Activated T-cell treated with anti-CD3 and anti-CD28 coated beads, Interleukin-2, amount 50 U/mL, for 4 hours (primary cell): ENCODE measurements around the gene PRAMEF1. TPM values are rescaled to one million over a fixed set of nuclear protein-coding genes. Genes with fewer than 3 reads are reported as not detected.
"Not testable (repeated sequence)": the region's sequence is repeated elsewhere in the genome, so short reads cannot be mapped to it uniquely, and the experiment has no call there.

ENCODE experiments used
- ATAC-seq, 2 donors: fragments of 200-7000 bp; cut with Tn5 transposase; one replicate each; pipeline ENCODE4 v1.10.0; 2021
- DNase-seq: peaks from one replicate; pipeline ENCODE4 v3.0.0-alpha.2; 2020
- H3K27me3 Mint-ChIP-seq: one replicate; pipeline ENCODE4 v1.8.0; 2021; ENCODE audit warnings: low read depth, mixed read lengths
- H3K36me3 Mint-ChIP-seq: one replicate; pipeline ENCODE4 v1.8.0; 2022; ENCODE audit warnings: mixed read lengths; ENCODE audit not compliant: insufficient read depth
- H3K4me1 Mint-ChIP-seq: one replicate; pipeline ENCODE4 v1.8.0; 2021; ENCODE audit warnings: low read depth, mixed read lengths
- H3K4me3 Mint-ChIP-seq: one replicate; pipeline ENCODE4 v1.8.0; 2021; ENCODE audit warnings: mild to moderate bottlenecking, moderate library complexity, mixed read lengths
- H3K9me3 Mint-ChIP-seq: one replicate; pipeline ENCODE4 v1.8.0; 2021; ENCODE audit warnings: mixed read lengths
- total RNA-seq, 3 donors: library from RNA; stranded (reverse); gene quantifications; one replicate each; pipeline ENCODE4 v1.2.1, GENCODE V29; 2021

Gene PRAMEF1, protein sequence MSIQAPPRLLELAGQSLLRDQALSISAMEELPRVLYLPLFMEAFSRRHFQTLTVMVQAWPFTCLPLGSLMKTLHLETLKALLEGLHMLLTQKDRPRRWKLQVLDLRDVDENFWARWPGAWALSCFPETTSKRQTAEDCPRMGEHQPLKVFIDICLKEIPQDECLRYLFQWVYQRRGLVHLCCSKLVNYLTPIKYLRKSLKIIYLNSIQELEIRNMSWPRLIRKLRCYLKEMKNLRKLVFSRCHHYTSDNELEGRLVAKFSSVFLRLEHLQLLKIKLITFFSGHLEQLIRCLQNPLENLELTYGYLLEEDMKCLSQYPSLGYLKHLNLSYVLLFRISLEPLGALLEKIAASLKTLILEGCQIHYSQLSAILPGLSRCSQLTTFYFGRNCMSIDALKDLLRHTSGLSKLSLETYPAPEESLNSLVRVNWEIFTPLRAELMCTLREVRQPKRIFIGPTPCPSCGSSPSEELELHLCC
- total RNA-seq: not detected

DNA sequence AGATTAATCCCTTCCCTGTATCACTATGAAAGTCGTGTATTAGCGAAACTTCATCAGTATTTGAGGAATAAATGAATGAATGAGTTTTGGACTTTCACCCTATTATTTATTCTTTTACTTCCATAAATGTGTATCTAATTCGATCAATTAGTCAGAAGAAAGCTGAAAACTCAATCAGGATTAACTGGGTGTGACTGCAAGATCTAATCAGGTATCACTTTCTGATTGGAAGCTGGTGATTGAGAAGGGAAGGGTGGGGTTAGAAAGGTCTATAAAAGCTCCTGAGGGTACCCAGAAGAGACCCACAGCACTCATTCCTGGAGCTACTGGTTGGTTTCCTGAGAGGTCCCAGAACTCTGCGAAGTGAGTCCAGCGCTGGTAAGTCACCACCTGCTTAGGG, at the start of gene PRAMEF1:
TSS of gene PRAMEF1 (plus strand) at position 301 of the 400 bp plus-strand sequence. CDS start 1,831 bp downstream, outside the sequence.
- H3K4me1 Mint-ChIP-seq, H3K9me3 Mint-ChIP-seq, H3K27me3 Mint-ChIP-seq, ATAC-seq, H3K36me3 Mint-ChIP-seq, DNase-seq, H3K4me3 Mint-ChIP-seq: not testable (repeated sequence)

GRCh38 chr1:12741946-12742345, 49.3 kb upstream of the PRAMEF1 start:
- Mint-ChIP-seq H3K4me3 (no peak overlapping the region), H3K27me3 (peaks cover 51% of the 10 kb centered on the region), H3K4me1 (no peaks in the 10 kb centered on the region), H3K9me3 (peaks cover 4% of the 10 kb centered on the region), H3K36me3 (no peaks in the 10 kb centered on the region)
- no peak for ATAC-seq
- no peak for DNase-seq

DNA sequence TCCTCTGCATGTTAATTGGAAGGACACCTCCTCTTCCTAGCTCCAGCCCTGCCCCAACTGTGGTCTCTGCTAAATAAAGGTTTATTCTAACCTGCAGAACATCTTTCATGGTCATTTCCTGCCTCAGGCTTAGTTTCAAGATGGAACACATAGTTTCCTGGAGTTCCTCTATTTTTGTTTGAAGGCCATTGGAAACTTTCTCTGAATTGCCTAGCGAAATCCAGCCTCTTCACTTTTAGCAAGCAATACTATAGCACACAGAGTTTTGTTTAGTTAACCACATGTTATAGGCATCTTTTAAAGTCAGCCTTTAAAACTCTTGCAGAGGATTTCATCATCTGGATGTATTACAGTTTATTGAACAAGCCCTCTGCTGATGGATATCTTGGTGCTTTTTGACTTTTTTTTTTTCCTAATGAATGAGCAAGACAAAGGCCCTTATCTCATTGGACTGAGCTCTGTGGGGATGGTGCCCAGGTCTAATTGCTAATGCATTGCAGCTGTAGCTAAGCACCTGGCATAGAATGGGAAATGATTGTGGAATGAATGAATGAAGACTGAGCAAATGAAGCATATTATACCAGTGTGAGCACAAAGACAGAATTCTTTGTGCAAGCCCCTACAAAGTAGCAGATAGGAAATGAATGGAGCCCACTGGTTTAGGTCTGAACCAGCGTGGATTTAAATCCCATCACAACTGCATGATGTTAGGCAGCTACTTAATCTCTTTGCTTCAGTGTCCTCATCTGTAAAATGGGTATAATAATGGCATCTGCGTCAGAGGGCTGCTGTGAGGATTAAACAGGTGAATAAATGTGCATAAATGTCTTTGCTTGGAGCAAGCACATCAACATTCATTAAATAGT, 45.8 kb upstream of the PRAMEF1 start:
- no peak for ATAC-seq
- H3K27me3 Mint-ChIP-seq: peaks cover 48% of the 10 kb centered on the region
- peaks cover 2% of the 10 kb centered on the region for H3K36me3 Mint-ChIP-seq
- no peak overlapping the region for H3K4me3 Mint-ChIP-seq
- H3K9me3 Mint-ChIP-seq: peaks cover 26% of the 10 kb centered on the region
- DNase-seq: no peak
- no peaks in the 10 kb centered on the region for H3K4me1 Mint-ChIP-seq

DNA sequence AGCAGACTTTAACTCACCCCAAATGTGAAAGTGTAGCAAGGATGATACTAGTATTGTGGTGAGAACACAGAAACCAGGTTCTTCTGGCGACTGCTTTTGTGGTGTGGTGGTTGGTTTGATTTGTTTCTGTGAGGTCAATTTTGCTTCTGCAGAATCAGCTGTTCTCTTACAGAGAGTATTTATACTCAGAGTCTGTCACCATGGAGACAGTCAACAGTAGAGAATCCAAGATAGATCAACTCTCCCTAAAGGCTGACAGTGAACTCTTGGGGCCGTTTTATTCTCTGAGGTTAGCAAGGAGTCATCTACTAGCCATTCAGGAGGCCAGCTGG, 45.2 kb upstream of the PRAMEF1 start, which contains the start of gene CFAP107:
TSS of gene CFAP107 (plus strand) at position 209 of the 332 bp plus-strand sequence. CDS start 231 bp downstream, outside the sequence.
- Mint-ChIP-seq H3K4me1 (no peaks in the 10 kb centered on the region), H3K36me3 (peaks cover 2% of the 10 kb centered on the region), H3K27me3 (peaks cover 53% of the 10 kb centered on the region), H3K9me3 (peaks cover 28% of the 10 kb centered on the region), H3K4me3 (no peak within 1 kb of the TSS)
- DNase-seq (no peak), ATAC-seq (no peak)

DNA sequence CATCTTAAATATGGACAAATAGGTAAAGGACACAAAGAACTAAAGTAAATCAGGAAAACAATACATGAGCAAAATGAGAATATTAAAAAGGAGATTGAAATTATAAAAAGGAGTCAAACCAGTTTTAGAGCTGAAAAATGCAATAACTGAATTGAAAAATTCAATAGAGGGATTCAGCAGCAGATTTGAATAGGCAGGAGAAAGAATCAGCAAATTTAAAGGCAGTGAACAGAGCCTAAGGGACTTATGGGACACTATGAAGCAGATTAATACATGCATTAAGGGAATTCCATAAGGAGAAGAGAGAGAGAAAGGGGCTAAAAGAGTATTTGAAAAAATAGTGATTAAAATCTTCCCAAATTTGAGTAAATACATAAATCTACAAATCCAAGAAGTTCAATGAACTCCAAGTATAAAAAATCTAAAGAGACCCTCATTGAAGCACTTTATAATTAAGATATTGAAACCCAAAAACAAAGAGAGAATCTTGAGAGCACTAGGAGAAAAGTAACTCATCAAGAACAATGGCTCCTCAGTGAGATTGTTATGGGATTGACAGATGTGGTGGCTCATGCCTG, 42.3 kb upstream of the PRAMEF1 start:
- Mint-ChIP-seq H3K4me1 (no peaks in the 10 kb centered on the region), H3K4me3 (no peak overlapping the region), H3K36me3 (peaks cover 2% of the 10 kb centered on the region), H3K9me3 (peaks cover 28% of the 10 kb centered on the region), H3K27me3 (peaks cover 45% of the 10 kb centered on the region)
- ATAC-seq (no peak), DNase-seq (no peak)

- H3K27me3 Mint-ChIP-seq: peaks cover 26% of the 10 kb centered on the region
- H3K9me3 Mint-ChIP-seq: peaks cover 9% of the 10 kb centered on the region
- no peaks in the 10 kb centered on the region for H3K36me3 Mint-ChIP-seq
- DNase-seq (no peak), ATAC-seq (no peak)
- no peak overlapping the region for H3K4me3 Mint-ChIP-seq
- H3K4me1 Mint-ChIP-seq: no peaks in the 10 kb centered on the region
These were observed 36.5 kb upstream of the PRAMEF1 start for GRCh38 chr1:12754738-12755137.

GRCh38 chr1:12756273-12756672, 34.9 kb upstream of the PRAMEF1 start:
- Mint-ChIP-seq H3K36me3 (no peaks in the 10 kb centered on the region), H3K9me3 (no peaks in the 10 kb centered on the region), H3K4me3 (no peak overlapping the region), H3K4me1 (no peaks in the 10 kb centered on the region), H3K27me3 (peaks cover 22% of the 10 kb centered on the region)
- no peak for DNase-seq
- no peak for ATAC-seq

DNA sequence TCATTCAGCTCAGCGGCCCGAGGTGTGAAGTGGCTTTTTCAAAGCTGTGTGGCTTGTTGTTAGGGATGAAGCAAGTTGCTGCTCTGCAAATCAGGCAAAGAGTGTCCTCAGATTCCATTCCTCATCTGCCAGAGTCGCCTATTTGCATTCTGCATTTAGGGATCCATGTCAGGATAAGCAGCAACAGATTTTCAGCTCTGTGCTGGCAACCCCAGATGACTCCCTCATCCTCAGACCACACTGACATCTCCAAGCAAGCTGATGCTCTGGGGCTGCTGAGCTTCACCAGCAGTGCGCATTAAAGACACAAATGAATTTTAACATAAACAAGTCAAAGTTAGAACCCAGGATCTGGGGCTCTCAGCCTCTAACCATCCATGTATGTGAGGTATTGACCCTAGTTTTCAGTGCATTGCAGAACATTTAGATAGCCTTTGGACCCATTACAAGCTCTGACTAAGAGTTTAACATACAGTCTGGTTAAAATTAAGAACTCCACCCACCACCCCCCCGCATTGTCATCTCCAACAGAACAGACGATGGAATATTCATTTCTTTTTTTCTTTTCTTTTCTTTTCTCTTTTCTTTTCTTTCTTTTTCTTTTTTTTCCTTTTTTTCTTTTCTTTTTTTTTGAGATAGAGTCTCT, 34.3 kb upstream of the PRAMEF1 start:
- H3K4me3 Mint-ChIP-seq: no peak overlapping the region
- DNase-seq (no peak), ATAC-seq (no peak)
- H3K9me3 Mint-ChIP-seq: no peaks in the 10 kb centered on the region
- H3K36me3 Mint-ChIP-seq: no peaks in the 10 kb centered on the region
- H3K4me1 Mint-ChIP-seq: no peaks in the 10 kb centered on the region
- peaks cover 22% of the 10 kb centered on the region for H3K27me3 Mint-ChIP-seq

- peaks cover 22% of the 10 kb centered on the region for H3K27me3 Mint-ChIP-seq
- H3K4me3 Mint-ChIP-seq: no peak overlapping the region
- DNase-seq (no peak), ATAC-seq (no peak)
- H3K36me3 Mint-ChIP-seq: no peaks in the 10 kb centered on the region
- no peaks in the 10 kb centered on the region for H3K4me1 Mint-ChIP-seq
- no peaks in the 10 kb centered on the region for H3K9me3 Mint-ChIP-seq
These were observed 33.4 kb upstream of the PRAMEF1 start for GRCh38 chr1:12757836-12758235.

- peaks cover 22% of the 10 kb centered on the region for H3K27me3 Mint-ChIP-seq
- no peak for DNase-seq
- no peaks in the 10 kb centered on the region for H3K36me3 Mint-ChIP-seq
- H3K9me3 Mint-ChIP-seq: no peaks in the 10 kb centered on the region
- ATAC-seq: no peak
- no peaks in the 10 kb centered on the region for H3K4me1 Mint-ChIP-seq
- no peak overlapping the region for H3K4me3 Mint-ChIP-seq
These were observed 30.9 kb upstream of the PRAMEF1 start for GRCh38 chr1:12760256-12760795.

GRCh38 chr1:12761781-12762180, 29.4 kb upstream of the PRAMEF1 start:
- Mint-ChIP-seq H3K27me3 (peaks cover 21% of the 10 kb centered on the region), H3K9me3 (no peaks in the 10 kb centered on the region), H3K4me1 (no peaks in the 10 kb centered on the region), H3K36me3 (no peaks in the 10 kb centered on the region), H3K4me3 (no peak overlapping the region)
- ATAC-seq (no peak), DNase-seq (no peak)

GRCh38 chr1:12762766-12763165, 28.4 kb upstream of the PRAMEF1 start:
- H3K4me3 Mint-ChIP-seq: no peak overlapping the region
- H3K9me3 Mint-ChIP-seq: no peaks in the 10 kb centered on the region
- H3K27me3 Mint-ChIP-seq: peaks cover 22% of the 10 kb centered on the region
- DNase-seq: no peak
- no peaks in the 10 kb centered on the region for H3K4me1 Mint-ChIP-seq
- ATAC-seq: no peak
- no peaks in the 10 kb centered on the region for H3K36me3 Mint-ChIP-seq

- no peak for ATAC-seq
- H3K27me3 Mint-ChIP-seq: peaks cover 22% of the 10 kb centered on the region
These were observed 27.7 kb upstream of the PRAMEF1 start for GRCh38 chr1:12763479-12763878.

DNA sequence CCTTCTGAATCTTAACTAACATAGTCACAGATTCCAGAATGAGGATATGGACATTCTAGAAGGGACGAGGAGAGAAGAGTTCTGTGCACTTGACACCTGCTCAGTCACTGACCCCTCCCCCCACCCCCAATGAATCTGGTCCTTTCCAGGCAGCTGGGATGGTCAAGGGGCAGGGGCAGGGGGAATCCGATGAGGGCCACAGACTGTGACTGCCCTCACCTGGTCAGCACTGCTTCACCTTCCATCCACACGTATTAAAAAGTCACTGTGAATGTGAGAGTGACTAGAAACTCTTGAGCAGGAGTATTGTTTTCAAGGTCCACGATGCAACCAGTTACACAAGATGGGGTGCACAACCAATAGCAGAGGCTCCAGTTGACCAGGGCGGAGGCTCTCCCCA, 27.2 kb upstream of the PRAMEF1 start:
- Mint-ChIP-seq H3K9me3 (no peaks in the 10 kb centered on the region), H3K36me3 (no peaks in the 10 kb centered on the region), H3K4me3 (no peak overlapping the region), H3K4me1 (no peaks in the 10 kb centered on the region), H3K27me3 (peaks cover 25% of the 10 kb centered on the region)
- DNase-seq (no peak), ATAC-seq (no peak)

More at GRCh38 chr1:12763479-12763878, 27.7 kb upstream of the PRAMEF1 start:
- Mint-ChIP-seq H3K9me3 (no peaks in the 10 kb centered on the region), H3K4me3 (no peak overlapping the region), H3K36me3 (no peaks in the 10 kb centered on the region), H3K4me1 (no peaks in the 10 kb centered on the region)
- DNase-seq: no peak
